ENCODE measurements around the gene DOCK7.

DNA sequence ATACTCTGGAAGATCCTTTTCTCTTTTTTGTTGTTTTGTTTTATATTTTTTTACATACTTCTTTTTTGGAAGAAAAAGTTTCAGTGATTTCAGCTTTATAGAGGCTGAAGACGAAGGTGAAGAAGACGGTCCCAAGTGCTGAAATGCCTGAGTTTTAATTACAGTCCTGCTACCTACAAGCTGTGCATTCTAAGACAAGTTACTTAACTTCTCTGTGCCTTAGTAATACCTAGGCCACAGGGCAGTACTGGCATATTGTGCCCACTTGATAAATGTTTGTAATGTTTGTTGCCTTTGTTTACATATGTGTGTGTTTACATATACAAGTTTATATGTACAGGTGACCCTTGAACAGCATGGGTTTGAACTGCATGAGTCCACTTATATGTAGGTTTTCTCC lies 147.1 kb downstream of the DOCK7 start:
- no peak for TF ChIP-seq EZH2 (IDR thresholded peaks at IDR 0.05)
- TF ChIP-seq POLR2AphosphoS5 (IDR thresholded peaks at IDR 0.05; ENCODE audit: borderline replicate concordance, low read depth, low read length): no peak
